ENCODE measurements around the gene CLDN7. TPM values are rescaled to one million over a fixed set of nuclear protein-coding genes. Genes with fewer than 3 reads are reported as not detected.
A peak's percentile ranks its signal among the peaks of the same experiment; 100 is the strongest.

Gene CLDN7
- total RNA-seq, 2 experiments from 2014 or later = 0.32 TPM; not detected in 1

GRCh38 chr17:7219812-7220592 is 42.3 kb downstream of the CLDN7 start, which contains the start of the genes ACADVL and DLG4:
Gene ACADVL, plus strand, starts transcription at chr17:7219938. Its CDS starts 47 bp downstream, at chr17:7219985.
Gene DLG4, minus strand, starts transcription at chr17:7219836.
- no peaks in the 10 kb centered on the region for H3K9me3 ChIP-seq (ENCODE audit: low read length)
- intact Hi-C loops (cut with micrococcal nuclease; ENCODE audit: unreplicated experiment) = loop anchor here (2.0 kb wide), 1 partner anchor 77 kb away; no protein-coding TSS in a partner anchor
- H2AFZ ChIP-seq (ENCODE audit: low read length) = peak within 1 kb of the TSS; percentile 26; the same call in 1 of the 2 replicates
- peak within 1 kb of the TSS; percentile 91 for H3K4me2 ChIP-seq (ENCODE audit: low read length)
- peak; percentile 81 for DNase-seq (ENCODE audit: low spot score)
- CTCF ChIA-PET (ENCODE audit: unreplicated experiment) = interaction anchor here (1.4 to 2.1 kb wide), 2 partner anchors 14 to 118 kb away, joined by 6 to 7 read pairs; partner anchors contain the start of gene DVL2
- H3K9me2 ChIP-seq (ENCODE audit: insufficient read depth, low read length) = no peaks in the 10 kb centered on the region
- H4K20me1 ChIP-seq (ENCODE audit: insufficient read depth, low read length) = no peaks in the 10 kb centered on the region
- peaks cover 13% of the 10 kb centered on the region for H3K79me2 ChIP-seq (ENCODE audit: insufficient read depth, low read depth, low read length)
- peak within 1 kb of the TSS; percentile 78 for H3K4me3 ChIP-seq (ENCODE audit: low read depth, low read length, poor library complexity, severe bottlenecking)
- TF ChIP-seq CTCF (conservative IDR thresholded peaks at IDR 0.05; ENCODE audit: low read length) (no peak), EZH2phosphoT487 (IDR thresholded peaks at IDR 0.05; ENCODE audit: borderline replicate concordance, low read depth, low read length) (no peak)
- BruUV-seq (replicated peaks) = TSS peak; percentile 45
- peak within 1 kb of the TSS; percentile 71 for H3K27ac ChIP-seq (ENCODE audit: low read depth, low read length, poor library complexity, severe bottlenecking)
- peaks cover 51% of the 10 kb centered on the region for H3K4me1 ChIP-seq (ENCODE audit: insufficient read depth, low read length, poor library complexity, severe bottlenecking)
- peaks cover 42% of the 10 kb centered on the region for H3K36me3 ChIP-seq (ENCODE audit: insufficient read depth, low read length)
- POLR2A ChIA-PET = interaction anchor here (0.5 to 1.5 kb wide), 3 partner anchors 22 to 100 kb away, joined by 3 to 4 read pairs (median 4); partner anchors contain the start of gene GABARAP

GRCh38 chr17:7219229-7219811 is 43.0 kb downstream of the CLDN7 start:
- Histone ChIP-seq H3K9me3 (ENCODE audit: low read length) (no peaks in the 10 kb centered on the region), H4K20me1 (ENCODE audit: insufficient read depth, low read length) (no peaks in the 10 kb centered on the region), H3K9me2 (ENCODE audit: insufficient read depth, low read length) (no peaks in the 10 kb centered on the region), H3K4me3 (ENCODE audit: low read depth, low read length, poor library complexity, severe bottlenecking) (peak overlapping the region; percentile 78), H3K4me1 (ENCODE audit: insufficient read depth, low read length, poor library complexity, severe bottlenecking) (peaks cover 56% of the 10 kb centered on the region), H3K36me3 (ENCODE audit: insufficient read depth, low read length) (peaks cover 37% of the 10 kb centered on the region), H3K27ac (ENCODE audit: low read depth, low read length, poor library complexity, severe bottlenecking) (peak overlapping the region; percentile 71), H2AFZ (ENCODE audit: low read length) (peak overlapping the region; percentile 26; the same call in 1 of the 2 replicates), H3K4me2 (ENCODE audit: low read length) (peak overlapping the region; percentile 91), H3K79me2 (ENCODE audit: insufficient read depth, low read depth, low read length) (peaks cover 13% of the 10 kb centered on the region)
- DNase-seq (ENCODE audit: low spot score) = no peak
- intact Hi-C loops (cut with micrococcal nuclease; ENCODE audit: unreplicated experiment) = no loop called here
- TF ChIP-seq CTCF (conservative IDR thresholded peaks at IDR 0.05; ENCODE audit: low read length) (no peak), EZH2phosphoT487 (IDR thresholded peaks at IDR 0.05; ENCODE audit: borderline replicate concordance, low read depth, low read length) (no peak)
- no TSS peak for BruUV-seq (replicated peaks)
- POLR2A ChIA-PET = interaction anchor here (0.5 to 1.5 kb wide), 3 partner anchors 23 to 535 kb away, joined by 3 to 4 read pairs (median 3); partner anchors contain the start of gene GABARAP
- CTCF ChIA-PET (ENCODE audit: unreplicated experiment) = interaction anchor here (0.6 kb wide), 1 partner anchor 90 kb away, joined by 3 read pairs; no protein-coding TSS in a partner anchor
